ENCODE results near the gene VKORC1L1.
"Not testable (repeated sequence)": the region's sequence is repeated elsewhere in the genome, so short reads cannot be mapped to it uniquely, and the experiment has no call there.

Gene VKORC1L1

DNA sequence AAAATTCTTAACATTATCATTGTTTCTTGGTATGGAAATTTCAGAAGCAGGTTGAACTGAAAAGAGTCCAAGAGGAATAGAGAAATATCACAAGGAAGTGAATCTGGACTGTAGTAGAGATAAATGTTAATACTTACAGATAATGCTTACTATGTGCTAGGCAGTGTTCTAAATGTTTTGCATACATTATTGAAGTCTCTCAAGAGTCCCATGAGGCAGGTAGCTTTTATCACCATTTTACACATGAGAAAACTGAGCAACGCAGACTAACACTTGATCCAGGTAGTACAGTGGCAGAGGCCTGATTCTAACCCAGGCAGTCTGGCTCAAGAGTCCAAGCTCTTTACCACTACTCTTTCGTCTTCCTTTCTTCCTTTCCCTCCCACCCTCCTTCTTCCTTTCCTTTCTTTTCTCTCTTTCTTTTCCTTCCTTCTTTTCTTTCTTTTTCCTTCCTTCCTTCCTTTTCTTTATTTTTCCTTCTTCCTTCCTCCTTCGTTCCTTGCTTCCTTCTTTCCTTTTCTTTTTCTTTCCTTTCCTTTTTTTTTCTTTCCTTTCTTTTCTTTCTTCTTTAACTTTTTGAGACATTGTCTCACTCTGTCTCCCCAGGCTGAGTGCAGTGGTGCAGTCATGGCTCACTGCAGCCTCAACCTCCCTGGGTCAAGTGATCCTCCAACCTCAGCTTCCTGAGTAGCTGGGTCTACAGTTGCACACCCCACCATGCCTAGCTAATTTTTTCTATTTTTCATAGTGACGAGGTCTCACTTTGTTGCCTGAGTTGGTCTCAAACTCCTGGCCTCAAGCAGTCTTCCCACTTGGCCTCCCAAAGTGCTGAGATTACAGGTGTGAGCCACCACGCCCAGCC, 6.6 kb downstream of the VKORC1L1 start:
- DNase-seq; in situ Hi-C loops (cut with MboI; ENCODE audit: low pct_unique_long_range_greater_than_20kb, low sequenced_read_pairs): not testable (repeated sequence)

DNA sequence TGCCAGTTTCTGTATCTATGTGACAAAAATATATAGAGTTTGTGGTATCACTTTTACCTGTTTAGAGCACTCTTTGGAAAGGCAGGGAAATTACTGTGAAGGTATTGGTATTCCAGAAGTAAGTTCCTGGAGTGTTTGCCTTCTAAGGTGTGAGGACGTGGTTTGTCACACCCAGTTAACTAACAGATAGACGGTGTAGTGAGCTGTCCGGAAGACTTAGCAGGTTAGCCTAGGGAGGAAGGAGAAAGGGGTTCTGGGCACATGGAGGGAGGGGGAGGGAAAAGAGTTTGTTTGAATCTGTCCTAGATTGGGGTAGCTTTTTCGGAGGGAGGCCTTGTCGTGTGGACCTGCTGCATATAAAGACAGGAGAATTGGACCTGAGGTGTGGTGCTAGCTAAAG, 7.4 kb downstream of the VKORC1L1 start:
- in situ Hi-C loops (cut with MboI; ENCODE audit: low pct_unique_long_range_greater_than_20kb, low sequenced_read_pairs); DNase-seq: not testable (repeated sequence)

- in situ Hi-C loops (cut with MboI; ENCODE audit: low pct_unique_long_range_greater_than_20kb, low sequenced_read_pairs); DNase-seq: not testable (repeated sequence)
These were observed 12.1 kb downstream of the VKORC1L1 start for GRCh38 chr7:65884983-65885382.

DNA sequence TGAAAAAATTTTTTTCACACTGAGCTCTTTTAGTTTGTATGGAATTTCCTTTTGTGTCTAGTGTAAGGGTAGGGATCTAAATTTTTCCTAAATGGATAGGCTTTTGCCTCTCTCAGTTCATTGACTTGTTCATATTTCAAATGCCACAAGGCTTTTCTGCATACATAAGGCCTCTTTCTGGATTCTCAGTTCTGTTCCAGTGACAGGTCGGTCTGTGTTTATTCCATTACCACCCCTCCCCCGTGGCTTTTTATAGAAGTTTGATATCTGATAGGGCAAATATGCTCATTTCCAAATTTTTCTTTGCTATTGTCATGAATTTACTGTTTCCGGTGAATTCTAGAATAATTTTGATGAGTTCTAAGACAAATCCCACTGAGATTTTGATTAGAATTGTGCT, 12.7 kb downstream of the VKORC1L1 start:
- DNase-seq; in situ Hi-C loops (cut with MboI; ENCODE audit: low pct_unique_long_range_greater_than_20kb, low sequenced_read_pairs): not testable (repeated sequence)

DNA sequence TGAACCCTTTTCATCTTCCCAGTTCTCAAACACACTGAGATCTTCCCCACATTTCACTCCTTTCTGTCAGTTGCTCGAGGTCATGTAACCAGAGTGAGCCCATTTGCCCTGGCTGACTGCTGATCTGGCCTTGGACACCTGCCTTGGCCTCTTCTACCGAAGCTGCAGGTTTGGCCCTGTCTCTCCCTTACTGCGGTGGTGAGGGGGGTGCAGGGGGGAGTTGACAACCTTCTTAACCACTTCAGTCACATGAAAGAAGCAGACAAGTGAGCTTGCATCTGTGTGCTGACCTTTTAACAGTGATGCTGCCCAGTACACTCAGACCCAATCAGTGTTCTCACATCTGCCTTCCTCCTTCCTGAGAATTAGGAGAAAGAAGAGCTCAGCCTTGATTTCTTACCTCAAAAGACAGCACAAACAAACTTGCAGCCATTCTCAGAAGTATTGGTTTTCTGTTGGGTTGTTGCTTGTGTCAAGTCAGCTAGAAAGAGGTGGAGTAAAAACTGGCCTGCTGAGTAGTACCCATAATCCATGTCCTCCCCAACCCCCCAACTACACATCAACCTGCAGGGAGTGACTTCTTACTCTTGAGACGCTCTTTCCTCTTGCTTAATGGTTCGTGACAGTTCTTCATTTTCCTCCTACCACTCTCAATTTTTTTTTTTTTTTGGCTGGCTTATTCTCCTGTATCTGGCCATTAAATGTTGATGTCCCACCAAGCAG, 15.7 kb downstream of the VKORC1L1 start:
- in situ Hi-C loops (cut with MboI; ENCODE audit: low pct_unique_long_range_greater_than_20kb, low sequenced_read_pairs); DNase-seq: not testable (repeated sequence)

GRCh38 chr7:65889722-65890121, 16.8 kb downstream of the VKORC1L1 start:
- in situ Hi-C loops (cut with MboI; ENCODE audit: low pct_unique_long_range_greater_than_20kb, low sequenced_read_pairs); DNase-seq: not testable (repeated sequence)

- in situ Hi-C loops (cut with MboI; ENCODE audit: low pct_unique_long_range_greater_than_20kb, low sequenced_read_pairs): no loop called here
- DNase-seq: peak; percentile 47
These were observed 19.3 kb downstream of the VKORC1L1 start for GRCh38 chr7:65892161-65892560.

DNA sequence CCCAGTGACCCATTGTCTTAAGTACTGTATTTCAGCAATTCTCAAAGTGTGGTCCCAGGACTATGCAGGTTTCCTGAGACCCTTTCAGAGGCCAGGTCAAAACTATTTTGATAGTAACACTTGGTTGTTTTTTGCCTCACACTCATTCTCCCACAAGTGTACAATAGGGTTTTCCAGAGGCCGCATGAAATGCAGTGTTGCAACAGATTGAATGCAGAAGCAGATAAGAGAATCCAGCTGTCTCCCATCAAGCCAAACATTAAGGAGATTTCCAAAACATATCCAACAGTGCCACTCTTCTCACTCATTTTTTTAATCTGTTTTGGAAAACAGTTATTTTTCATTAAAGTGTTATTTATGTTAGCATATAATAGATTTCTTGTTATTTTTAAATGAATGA, 20.0 kb downstream of the VKORC1L1 start:
- in situ Hi-C loops (cut with MboI; ENCODE audit: low pct_unique_long_range_greater_than_20kb, low sequenced_read_pairs): no loop called here
- no peak for DNase-seq

DNA sequence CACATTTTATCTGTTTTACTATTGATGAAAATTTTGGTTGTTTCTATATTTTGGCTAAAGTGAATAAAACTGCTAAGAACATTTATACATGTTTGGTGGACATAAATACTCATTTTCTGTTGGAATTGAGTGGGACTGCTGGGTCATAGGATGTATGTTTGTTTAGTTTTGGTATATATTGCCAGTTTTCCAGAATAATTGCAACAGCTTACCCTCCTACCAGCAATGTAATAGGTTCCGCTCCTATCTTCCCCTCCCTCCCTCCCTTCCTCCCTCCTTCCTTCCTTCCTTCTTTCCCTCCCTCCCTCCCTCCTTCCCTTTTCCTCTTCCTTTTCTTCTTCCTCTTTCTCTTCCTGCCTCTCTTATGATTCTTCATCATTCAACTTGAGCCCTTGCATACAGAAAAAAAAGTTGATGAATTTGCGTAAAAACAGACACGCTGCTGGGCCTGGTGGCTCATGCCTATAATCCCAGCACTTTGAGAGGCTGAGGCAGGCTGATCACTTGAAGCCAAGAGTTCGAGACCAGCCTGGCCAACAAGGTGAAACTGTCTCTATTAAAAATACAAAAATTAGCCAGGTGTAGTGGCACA, 23.5 kb downstream of the VKORC1L1 start:
- in situ Hi-C loops (cut with MboI; ENCODE audit: low pct_unique_long_range_greater_than_20kb, low sequenced_read_pairs): no loop called here
- DNase-seq: no peak

- DNase-seq; in situ Hi-C loops (cut with MboI; ENCODE audit: low pct_unique_long_range_greater_than_20kb, low sequenced_read_pairs): not testable (repeated sequence)
These were observed 24.4 kb downstream of the VKORC1L1 start for GRCh38 chr7:65897289-65897688.

DNA sequence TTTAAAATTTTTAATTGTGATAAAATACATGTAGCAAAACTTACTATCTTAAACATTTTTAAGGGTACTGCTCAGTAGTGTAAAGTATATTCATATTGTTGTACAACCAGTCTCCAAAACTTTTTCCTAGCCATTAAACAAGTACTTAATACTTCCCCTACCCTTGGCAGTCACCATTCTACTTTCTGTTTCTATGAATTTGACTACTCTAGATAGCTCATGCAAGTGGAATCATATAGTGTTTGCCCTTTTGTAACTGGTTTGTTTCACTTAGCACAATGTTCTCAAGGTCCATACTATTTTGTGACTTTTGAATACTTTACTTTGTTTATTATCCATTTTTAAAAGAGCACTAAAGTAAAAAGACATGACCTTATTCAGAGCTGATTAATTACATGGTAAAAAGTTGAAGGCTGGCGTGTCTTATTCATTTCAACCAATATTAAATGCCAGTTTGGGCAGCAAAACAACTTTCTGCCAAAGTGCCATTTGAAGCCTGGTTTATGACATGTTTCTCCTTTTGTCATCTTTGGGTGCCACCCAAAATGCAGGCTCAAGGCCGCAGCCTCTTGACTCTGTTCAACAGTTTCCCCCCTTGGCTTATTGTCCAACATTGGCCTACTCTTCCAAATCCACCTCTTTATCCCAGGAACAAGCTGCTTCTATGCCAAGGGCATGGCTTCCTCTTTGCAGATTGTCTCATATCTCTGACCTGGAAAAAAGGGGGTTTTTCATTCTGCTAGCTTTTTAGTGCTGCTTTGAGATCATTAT, 26.0 kb downstream of the VKORC1L1 start:
- in situ Hi-C loops (cut with MboI; ENCODE audit: low pct_unique_long_range_greater_than_20kb, low sequenced_read_pairs); DNase-seq: not testable (repeated sequence)

DNA sequence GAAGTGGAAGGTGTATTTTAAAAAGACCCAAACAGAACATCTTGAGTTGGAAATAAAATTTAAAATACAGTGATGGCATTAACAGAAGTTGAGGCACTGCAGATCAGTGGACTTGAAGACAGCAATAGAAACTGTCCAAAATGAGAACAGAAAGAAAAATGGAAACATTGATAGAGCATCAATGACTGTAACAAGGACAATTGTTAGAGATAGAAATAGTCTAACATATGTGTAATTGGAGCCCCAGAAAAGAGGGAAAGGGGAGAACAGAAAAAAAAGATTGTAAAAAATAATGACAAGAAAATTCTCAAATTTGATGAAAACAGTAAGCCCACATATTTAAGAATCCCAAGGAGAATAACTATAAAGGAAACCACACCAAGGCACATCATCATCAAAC, 29.4 kb downstream of the VKORC1L1 start:
- in situ Hi-C loops (cut with MboI; ENCODE audit: low pct_unique_long_range_greater_than_20kb, low sequenced_read_pairs): no loop called here
- no peak for DNase-seq

DNA sequence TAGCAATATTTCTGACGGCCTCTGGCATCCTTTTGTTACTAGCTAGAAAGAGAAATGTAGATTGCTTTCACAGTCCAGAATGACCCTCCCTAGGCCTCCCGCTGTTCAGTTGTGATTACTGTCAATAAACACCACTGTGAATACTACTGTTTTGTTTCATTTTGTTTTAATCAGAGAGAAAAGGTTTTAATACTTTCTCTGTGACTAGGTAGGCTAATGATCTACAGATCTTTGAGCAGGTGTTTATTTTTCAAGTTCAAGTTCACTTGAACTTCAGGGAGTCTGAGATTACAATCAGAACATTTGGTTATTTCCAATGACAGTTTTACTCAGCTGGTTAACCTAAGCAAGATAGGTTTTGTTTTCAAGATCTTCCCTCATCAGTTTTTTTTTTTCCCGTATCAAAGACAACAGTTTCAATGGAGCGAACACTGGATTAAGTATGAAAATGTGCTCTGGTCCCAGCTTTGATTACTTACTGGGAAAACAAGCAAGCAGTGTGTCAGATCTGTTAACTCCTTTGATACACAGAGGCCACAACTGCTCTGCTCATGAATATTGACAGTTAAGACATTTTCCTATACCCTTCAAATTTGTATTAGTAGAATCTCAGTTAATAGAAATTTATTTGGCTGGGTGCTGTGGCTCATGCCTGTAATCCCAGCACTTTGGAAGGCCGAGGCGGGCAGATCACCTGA, 34.8 kb downstream of the VKORC1L1 start:
- in situ Hi-C loops (cut with MboI; ENCODE audit: low pct_unique_long_range_greater_than_20kb, low sequenced_read_pairs): no loop called here

GRCh38 chr7:65910237-65910636, 37.4 kb downstream of the VKORC1L1 start:
- in situ Hi-C loops (cut with MboI; ENCODE audit: low pct_unique_long_range_greater_than_20kb, low sequenced_read_pairs): no loop called here

More for the DNA sequence above, 34.8 kb downstream of the VKORC1L1 start:
- no peak for DNase-seq

DNA sequence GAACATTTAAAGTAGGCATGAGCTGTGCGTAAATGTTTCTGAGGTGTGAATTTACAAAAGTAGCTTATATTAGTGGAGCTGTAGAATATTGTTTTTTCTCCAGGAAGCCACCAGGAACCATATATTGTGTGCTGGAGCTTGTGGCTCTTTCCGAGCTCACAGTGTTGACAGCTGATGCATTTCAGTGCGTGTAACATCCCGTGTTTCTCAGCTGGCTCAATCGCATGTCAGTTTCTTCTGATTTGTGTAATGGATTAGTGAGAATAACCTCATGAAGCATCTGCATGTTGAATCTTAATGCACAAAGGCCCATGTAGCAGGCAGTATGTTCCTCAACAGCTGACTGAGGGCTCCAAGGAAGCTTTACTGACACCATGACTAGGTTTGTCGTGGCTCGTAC, 39.4 kb downstream of the VKORC1L1 start:
- in situ Hi-C loops (cut with MboI; ENCODE audit: low pct_unique_long_range_greater_than_20kb, low sequenced_read_pairs): no loop called here
- DNase-seq: no peak

More at GRCh38 chr7:65910237-65910636, 37.4 kb downstream of the VKORC1L1 start:
- no peak for DNase-seq

GRCh38 chr7:65915921-65916657, 43.2 kb downstream of the VKORC1L1 start:
- peak; percentile 78 for DNase-seq
- in situ Hi-C loops (cut with MboI; ENCODE audit: low pct_unique_long_range_greater_than_20kb, low sequenced_read_pairs): no loop called here

GRCh38 chr7:65923316-65923715, 50.4 kb downstream of the VKORC1L1 start:
- in situ Hi-C loops (cut with MboI; ENCODE audit: low pct_unique_long_range_greater_than_20kb, low sequenced_read_pairs): no loop called here
- DNase-seq: no peak

- DNase-seq: no peak
- in situ Hi-C loops (cut with MboI; ENCODE audit: low pct_unique_long_range_greater_than_20kb, low sequenced_read_pairs): no loop called here
These were observed 51.3 kb downstream of the VKORC1L1 start for GRCh38 chr7:65924193-65924592.
